GM12891 (cell line): Measurements from ENCODE around the gene TIPRL.
"Not testable (repeated sequence)": the region's sequence is repeated elsewhere in the genome, so short reads cannot be mapped to it uniquely, and the experiment has no call there.

Experiments used
- DNase-seq: peaks from one replicate; pipeline ENCODE4 v3.0.0; 2011; ENCODE audit warnings: low spot score; ENCODE audit not compliant: insufficient read length
- FAIRE-seq: peaks from 2 replicates; lab custom pipeline; 2011; peaks lifted over from hg19 to GRCh38; lab: Jason Lieb, UNC
- PAX5 ChIP-seq: IDR thresholded peaks from 2 replicates; pipeline ENCODE4 v1.6.1; 2011; ENCODE audit warnings: low read length, moderate library complexity, mild to moderate bottlenecking; ENCODE audit not compliant: insufficient read depth, severe bottlenecking
- POLR2A ChIP-seq: IDR thresholded peaks from 2 replicates; pipeline ENCODE4 v1.6.1; 2011; ENCODE audit warnings: low read depth, low read length, control low read depth
- POLR2AphosphoS5 ChIP-seq: IDR thresholded peaks from 2 replicates; pipeline ENCODE4 v1.6.1; 2011; ENCODE audit warnings: low read depth, low read length, control low read depth
- POU2F2 ChIP-seq: IDR thresholded peaks from 2 replicates; pipeline ENCODE4 v1.6.1; 2011; ENCODE audit warnings: low read depth, mild to moderate bottlenecking, control low read depth, low read length, moderate library complexity
- SPI1 ChIP-seq: IDR thresholded peaks from 2 replicates; pipeline ENCODE4 v1.6.1; 2011; ENCODE audit warnings: low read depth, low read length, control low read depth
- TAF1 ChIP-seq: IDR thresholded peaks from 2 replicates; pipeline ENCODE4 v1.6.1; 2011; ENCODE audit warnings: low read depth, low read length, control low read depth

Gene TIPRL

GRCh38 chr1:168178227-168178637, 530 bp upstream of the TIPRL start:
- no peak for FAIRE-seq
- no peak for DNase-seq
- TF ChIP-seq SPI1 (no peak), POLR2AphosphoS5 (no peak), TAF1 (no peak), POLR2A (no peak), POU2F2 (no peak), PAX5 (no peak)

- DNase-seq (no peak), FAIRE-seq (no peak)
- TF ChIP-seq POU2F2 = no peak
- TF ChIP-seq POLR2A = no peak; the same call in 1 of the 2 replicates
Observed at GRCh38 chr1:168179438-168180147, 831 bp downstream of the TIPRL start.

- TF ChIP-seq POLR2AphosphoS5 (no peak), SPI1 (no peak)
- FAIRE-seq = no peak
- no peak for DNase-seq
Observed at GRCh38 chr1:168180148-168180524, 1.4 kb downstream of the TIPRL start.

GRCh38 chr1:168181063-168181720, 2.4 kb downstream of the TIPRL start:
- FAIRE-seq = not testable (repeated sequence)

GRCh38 chr1:168187177-168187576, 8.4 kb downstream of the TIPRL start:
- DNase-seq (no peak), FAIRE-seq (no peak)
- TF ChIP-seq TAF1 (no peak), PAX5 (no peak), POLR2AphosphoS5 (no peak), POLR2A (no peak), SPI1 (no peak), POU2F2 (no peak)

More at GRCh38 chr1:168181063-168181720, 2.4 kb downstream of the TIPRL start:
- not testable (repeated sequence) for DNase-seq

GRCh38 chr1:168190403-168190802, 11.6 kb downstream of the TIPRL start:
- FAIRE-seq (no peak), DNase-seq (no peak)
- no peak for TF ChIP-seq SPI1
- no peak for TF ChIP-seq POU2F2
- TF ChIP-seq POLR2A = no peak
- no peak for TF ChIP-seq POLR2AphosphoS5
- no peak for TF ChIP-seq PAX5
- no peak for TF ChIP-seq TAF1

- FAIRE-seq (peak; percentile 9), DNase-seq (no peak)
- TF ChIP-seq PAX5 (no peak), POLR2AphosphoS5 (no peak), TAF1 (no peak), POLR2A (no peak), POU2F2 (no peak), SPI1 (no peak)
Observed at GRCh38 chr1:168195199-168196135, 16.7 kb downstream of the TIPRL start.

- FAIRE-seq = no peak
- no peak for DNase-seq
- no peak for TF ChIP-seq PAX5
- no peak for TF ChIP-seq SPI1
- no peak for TF ChIP-seq POLR2AphosphoS5
- no peak for TF ChIP-seq TAF1
- TF ChIP-seq POU2F2 = no peak
- TF ChIP-seq POLR2A = no peak
Observed at GRCh38 chr1:168199056-168199455, 20.3 kb downstream of the TIPRL start.

GRCh38 chr1:168202941-168203654, 24.3 kb downstream of the TIPRL start:
- FAIRE-seq (no peak), DNase-seq (no peak)
- no peak for TF ChIP-seq TAF1
- no peak for TF ChIP-seq POU2F2
- no peak for TF ChIP-seq PAX5
- TF ChIP-seq POLR2A = no peak
- no peak for TF ChIP-seq POLR2AphosphoS5
- TF ChIP-seq SPI1 = no peak
